Neuronal stem cell (in vitro differentiated cells): ENCODE measurements around the gene ACTR3.
"Not testable (repeated sequence)": the region's sequence is repeated elsewhere in the genome, so short reads cannot be mapped to it uniquely, and the experiment has no call there.

ENCODE experiments used
- DNase-seq: peaks from one replicate; pipeline ENCODE4 v3.0.0-alpha.2; 2013; ENCODE audit warnings: low spot score
- H2AFZ ChIP-seq: one replicate; pipeline ENCODE4 v1.6.1; 2013; ENCODE audit warnings: mild to moderate bottlenecking, low read length, inconsistent platforms
- H2AK5ac ChIP-seq: 2 replicates; pipeline ENCODE4 v1.6.1; 2013; ENCODE audit warnings: low read depth, mild to moderate bottlenecking, inconsistent platforms, low read length, moderate library complexity, mixed read lengths
- H2BK120ac ChIP-seq: 2 replicates; pipeline ENCODE4 v1.6.1; 2013; ENCODE audit warnings: low read depth, mild to moderate bottlenecking, inconsistent platforms, low read length, moderate library complexity, mixed read lengths
- H2BK12ac ChIP-seq: one replicate; pipeline ENCODE4 v1.6.1; 2013; ENCODE audit warnings: low read length, inconsistent platforms
- H2BK15ac ChIP-seq: 2 replicates; pipeline ENCODE4 v1.6.1; 2013; ENCODE audit warnings: mild to moderate bottlenecking, low read length, inconsistent platforms, mixed read lengths
- H2BK5ac ChIP-seq: one replicate; pipeline ENCODE4 v1.6.1; 2013; ENCODE audit warnings: inconsistent platforms, mild to moderate bottlenecking, low read length, moderate library complexity
- H3K14ac ChIP-seq: one replicate; pipeline ENCODE4 v1.6.1; 2013; ENCODE audit warnings: low read length, inconsistent platforms
- H3K18ac ChIP-seq: 2 replicates; pipeline ENCODE4 v1.6.1; 2013; ENCODE audit warnings: low read length, inconsistent platforms
- H3K23ac ChIP-seq: 2 replicates; pipeline ENCODE4 v1.6.1; 2013; ENCODE audit warnings: low read depth, mild to moderate bottlenecking, mixed read lengths, low read length, inconsistent platforms; ENCODE audit not compliant: poor library complexity
- H3K27ac ChIP-seq: replicated peaks from 3 replicates; pipeline ENCODE4 v1.5.1; 2013; ENCODE audit warnings: low read length, inconsistent platforms
- H3K27me3 ChIP-seq, 3 experiments: 2 replicates each; pipeline ENCODE4 v1.6.1; 2013; ENCODE audit warnings: low read length in 3 of 3, mild to moderate bottlenecking in 2 of 3, inconsistent platforms in 1 of 3, low read depth in 1 of 3, mixed read lengths in 1 of 3, moderate library complexity in 1 of 3; ENCODE audit not compliant: control insufficient read depth in 3 of 3, insufficient read depth in 3 of 3
- H3K36me3 ChIP-seq, 2 donors: replicated peaks in 1 of 2; 2 replicates each; pipeline ENCODE4 v1.6.1; 2013; ENCODE audit warnings: low read length in 2 of 2; ENCODE audit not compliant: control insufficient read depth in 2 of 2, insufficient read depth in 2 of 2
- H3K4ac ChIP-seq: 2 replicates; pipeline ENCODE4 v1.6.1; 2013; ENCODE audit warnings: inconsistent platforms, mild to moderate bottlenecking, low read length, moderate library complexity
- H3K4me1 ChIP-seq, 2 donors: 1 replicate in 1 of 2; 2 replicates in 1 of 2; pipeline ENCODE4 v1.6.1; 2013; ENCODE audit warnings: low read length in 2 of 2, low read depth in 1 of 2; ENCODE audit not compliant: control insufficient read depth in 2 of 2, insufficient read depth in 1 of 2
- H3K4me2 ChIP-seq: one replicate; pipeline ENCODE4 v1.6.1; 2013; ENCODE audit warnings: mild to moderate bottlenecking, low read length, inconsistent platforms; ENCODE audit not compliant: insufficient read depth, poor library complexity, severe bottlenecking
- H3K4me3 ChIP-seq, 2 donors: 2 replicates each; pipeline ENCODE4 v1.5.1; 2013; ENCODE audit warnings: low read length in 2 of 2, mild to moderate bottlenecking in 2 of 2, inconsistent platforms in 1 of 2, moderate library complexity in 1 of 2
- H3K79me1 ChIP-seq: one replicate; pipeline ENCODE4 v1.6.1; 2013; ENCODE audit warnings: low read depth, mild to moderate bottlenecking, inconsistent platforms, low read length, moderate library complexity
- H3K9ac ChIP-seq: one replicate; pipeline ENCODE4 v1.6.1; 2013; ENCODE audit warnings: mild to moderate bottlenecking, low read depth, low read length, inconsistent platforms; ENCODE audit not compliant: poor library complexity
- H3K9me3 ChIP-seq, 2 donors: replicated peaks in 1 of 2; 2 replicates each; pipeline versions ENCODE3 to v1.6.1; 2013; ENCODE audit warnings: low read length in 2 of 2, mild to moderate bottlenecking in 2 of 2, inconsistent platforms in 1 of 2, low read depth in 1 of 2, mixed read lengths in 1 of 2, moderate library complexity in 1 of 2; ENCODE audit not compliant: control insufficient read depth in 2 of 2, insufficient read depth in 1 of 2
- H4K8ac ChIP-seq: one replicate; pipeline ENCODE4 v1.6.1; 2013; ENCODE audit warnings: low read depth, mild to moderate bottlenecking, inconsistent platforms, low read length, moderate library complexity
- H4K91ac ChIP-seq: one replicate; pipeline ENCODE4 v1.6.1; 2013; ENCODE audit warnings: low read length, low read depth, mild to moderate bottlenecking, inconsistent platforms; ENCODE audit not compliant: poor library complexity
- WGBS, 2 donors: extraction: QIAGEN DNeasy Blood & Tissue Kit; methylation state at CpG; one replicate each; pipeline ENCODE4 v1.1.7; 2013; ENCODE audit warnings: missing lambda C conversion rate in 2 of 2, mixed read lengths in 1 of 2; ENCODE audit not compliant: insufficient read length in 2 of 2, insufficient replicate concordance in 1 of 2; ENCODE audit errors: extremely low coverage in 2 of 2; 5-methylcytosine and 5-hydroxymethylcytosine counted together

ACTR3 gene

DNA sequence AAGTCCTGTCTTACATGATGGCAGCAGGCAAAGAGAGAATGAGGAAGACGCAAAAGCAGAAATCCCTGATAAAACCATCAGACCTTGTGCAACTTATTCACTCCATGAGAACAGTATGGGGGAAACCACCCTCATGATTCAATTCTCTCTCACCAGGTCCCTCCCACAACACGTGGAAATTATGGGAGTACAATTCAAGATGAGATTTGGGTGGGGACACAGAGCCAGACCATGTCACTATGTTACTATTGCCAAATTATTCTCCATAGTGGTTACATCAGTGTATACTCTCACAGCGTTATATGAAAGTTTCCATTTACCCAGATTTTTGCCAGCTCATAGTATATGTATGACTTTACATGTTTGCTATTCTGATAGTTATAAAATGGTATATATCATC is 61.0 kb downstream of the ACTR3 start:
- not testable (repeated sequence) for H3K4ac ChIP-seq, H4K8ac ChIP-seq, H3K27ac ChIP-seq, DNase-seq, H3K9me3 ChIP-seq, H3K4me2 ChIP-seq, H3K27me3 ChIP-seq, H3K23ac ChIP-seq, H3K4me1 ChIP-seq, H2BK5ac ChIP-seq, H3K14ac ChIP-seq, H3K18ac ChIP-seq, H2AFZ ChIP-seq, H2AK5ac ChIP-seq, H3K79me1 ChIP-seq, H2BK12ac ChIP-seq, H3K4me3 ChIP-seq, H3K9ac ChIP-seq, H4K91ac ChIP-seq, H2BK120ac ChIP-seq, H2BK15ac ChIP-seq
- peaks cover 7 to 98% of the 10 kb centered on the region in 2 donors for H3K36me3 ChIP-seq
- no CpG with 5 or more reads among the region's 3 CpGs for WGBS, 2 donors

DNA sequence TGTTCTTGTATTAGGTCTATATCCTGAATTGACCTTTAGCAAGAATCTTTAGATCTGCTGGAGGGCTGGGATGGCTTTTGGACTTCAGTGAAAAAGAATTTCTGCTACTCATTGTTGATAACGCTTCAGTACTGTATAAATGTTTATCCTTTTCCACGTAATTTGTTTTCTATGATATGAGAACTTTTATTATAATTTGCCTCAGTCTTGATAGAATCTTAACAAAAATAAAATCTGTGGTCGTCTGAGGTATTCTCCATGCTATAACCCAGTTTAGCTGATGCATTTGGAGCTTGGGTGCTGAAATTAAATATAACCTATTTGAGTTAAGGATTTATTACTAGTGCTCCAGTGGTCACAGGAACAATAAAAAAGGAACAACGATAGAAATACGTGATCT is 71.1 kb downstream of the ACTR3 start:
- Histone ChIP-seq H2BK15ac (no peak overlapping the region), H3K27me3 (no peaks in the 10 kb centered on the region), H3K4me1 (no peaks in the 10 kb centered on the region), H3K14ac (no peak overlapping the region), H3K36me3 (peaks cover 0 to 79% of the 10 kb centered on the region in 2 donors), H3K9me3 (no peaks in the 10 kb centered on the region), H2BK5ac (no peak overlapping the region), H2AK5ac (no peak overlapping the region), H3K27ac (no peak overlapping the region), H4K91ac (no peak overlapping the region), H4K8ac (no peak overlapping the region), H3K23ac (no peak overlapping the region), H3K4ac (no peak overlapping the region), H3K9ac (no peak overlapping the region), H2BK12ac (no peak overlapping the region), H3K4me2 (no peak overlapping the region), H2BK120ac (no peak overlapping the region), H3K18ac (no peak overlapping the region), H3K4me3 (no peak overlapping the region), H3K79me1 (no peaks in the 10 kb centered on the region), H2AFZ (no peak overlapping the region)
- no CpG with 5 or more reads among the region's 5 CpGs for WGBS, 2 donors
- no peak for DNase-seq

- Histone ChIP-seq H4K8ac (no peak overlapping the region), H2BK15ac (no peak overlapping the region), H3K79me1 (no peaks in the 10 kb centered on the region), H2AK5ac (no peak overlapping the region), H3K14ac (no peak overlapping the region), H3K4ac (no peak overlapping the region), H3K18ac (no peak overlapping the region), H3K23ac (no peak overlapping the region), H3K9ac (no peak overlapping the region), H3K27me3 (no peaks in the 10 kb centered on the region), H3K27ac (no peak overlapping the region), H3K9me3 (no peaks in the 10 kb centered on the region), H2AFZ (no peak overlapping the region), H3K4me3 (no peak overlapping the region), H2BK5ac (no peak overlapping the region), H4K91ac (no peak overlapping the region), H2BK120ac (no peak overlapping the region), H3K36me3 (peaks cover 0 to 63% of the 10 kb centered on the region in 2 donors), H3K4me1 (no peaks in the 10 kb centered on the region), H3K4me2 (no peak overlapping the region), H2BK12ac (no peak overlapping the region)
- WGBS, 2 donors: no CpG with 5 or more reads among the region's 4 CpGs
- no peak for DNase-seq
Measured at GRCh38 chr2:113962692-113963480, 73.0 kb downstream of the ACTR3 start.

GRCh38 chr2:113963965-113964364 is 74.1 kb downstream of the ACTR3 start:
- Histone ChIP-seq H3K4me3 (no peak overlapping the region), H4K8ac (no peak overlapping the region), H3K18ac (no peak overlapping the region), H3K14ac (no peak overlapping the region), H2BK120ac (no peak overlapping the region), H3K23ac (no peak overlapping the region), H3K27me3 (no peaks in the 10 kb centered on the region), H2BK5ac (no peak overlapping the region), H3K4ac (no peak overlapping the region), H3K79me1 (no peaks in the 10 kb centered on the region), H2AFZ (no peak overlapping the region), H3K9me3 (no peaks in the 10 kb centered on the region), H3K27ac (no peak overlapping the region), H3K36me3 (peaks cover 0 to 57% of the 10 kb centered on the region in 2 donors), H2AK5ac (no peak overlapping the region), H3K9ac (no peak overlapping the region), H2BK12ac (no peak overlapping the region), H4K91ac (no peak overlapping the region), H3K4me2 (no peak overlapping the region), H3K4me1 (no peaks in the 10 kb centered on the region), H2BK15ac (no peak overlapping the region)
- WGBS, 2 donors: no CpG with 5 or more reads among the region's 3 CpGs
- DNase-seq: no peak
